ENCODE results near the gene ZNF439.

Gene ZNF439

GRCh38 chr19:11890634-11891033 lies 42.1 kb downstream of the ZNF439 start:
- Histone ChIP-seq H3K9ac (ENCODE audit: low read depth, low read length, poor library complexity, severe bottlenecking) (no peak overlapping the region), H3K79me2 (ENCODE audit: insufficient read depth, low read length) (peaks cover 8% of the 10 kb centered on the region), H3K4me2 (ENCODE audit: low read depth, low read length, poor library complexity, severe bottlenecking) (no peak overlapping the region)

GRCh38 chr19:11894851-11895250 lies 46.3 kb downstream of the ZNF439 start:
- no peaks in the 10 kb centered on the region for H3F3A ChIP-seq (ENCODE audit: low read depth)
- H3K4me2 ChIP-seq (ENCODE audit: low read depth, low read length, poor library complexity, severe bottlenecking) = no peak overlapping the region
- H3K9me3 ChIP-seq (ENCODE audit: insufficient read depth, low read depth, low read length) = no peaks in the 10 kb centered on the region
- H2AFZ ChIP-seq (ENCODE audit: low read length) = no peak overlapping the region
- no peaks in the 10 kb centered on the region for H3K79me2 ChIP-seq (ENCODE audit: insufficient read depth, low read length)
- H3K4me1 ChIP-seq (ENCODE audit: insufficient read depth, low read length, poor library complexity, severe bottlenecking) = no peaks in the 10 kb centered on the region
- no peaks in the 10 kb centered on the region for H3K27me3 ChIP-seq (ENCODE audit: insufficient read depth, low read length, poor library complexity, severe bottlenecking)
- H3K9me2 ChIP-seq (replicated peaks; ENCODE audit: low read depth, low read length) = no peaks in the 10 kb centered on the region
- H3K4me3 ChIP-seq (ENCODE audit: low read length, poor library complexity, severe bottlenecking) = no peak overlapping the region
- no peaks in the 10 kb centered on the region for H3K36me3 ChIP-seq (ENCODE audit: insufficient read depth, low read length)
- H4K20me1 ChIP-seq (ENCODE audit: insufficient read depth, low read length, poor library complexity, severe bottlenecking) = no peaks in the 10 kb centered on the region
- TF ChIP-seq EZH2phosphoT487 (IDR thresholded peaks at IDR 0.05; ENCODE audit: borderline replicate concordance) (no peak), CTCF (conservative IDR thresholded peaks at IDR 0.05; ENCODE audit: low read length) (no peak)
- no peak overlapping the region for H3K9ac ChIP-seq (ENCODE audit: low read depth, low read length, poor library complexity, severe bottlenecking)

More at GRCh38 chr19:11890634-11891033, 42.1 kb downstream of the ZNF439 start:
- Histone ChIP-seq H4K20me1 (ENCODE audit: insufficient read depth, low read length, poor library complexity, severe bottlenecking) (no peaks in the 10 kb centered on the region), H3K9me2 (replicated peaks; ENCODE audit: low read depth, low read length) (no peaks in the 10 kb centered on the region), H3K4me3 (ENCODE audit: low read length, poor library complexity, severe bottlenecking) (no peak overlapping the region), H3F3A (ENCODE audit: low read depth) (no peaks in the 10 kb centered on the region), H3K9me3 (ENCODE audit: insufficient read depth, low read depth, low read length) (no peaks in the 10 kb centered on the region), H3K4me1 (ENCODE audit: insufficient read depth, low read length, poor library complexity, severe bottlenecking) (peaks cover 12% of the 10 kb centered on the region), H2AFZ (ENCODE audit: low read length) (no peak overlapping the region), H3K36me3 (ENCODE audit: insufficient read depth, low read length) (no peaks in the 10 kb centered on the region), H3K27me3 (ENCODE audit: insufficient read depth, low read length, poor library complexity, severe bottlenecking) (no peaks in the 10 kb centered on the region)
- TF ChIP-seq CTCF (conservative IDR thresholded peaks at IDR 0.05; ENCODE audit: low read length) (no peak), EZH2phosphoT487 (IDR thresholded peaks at IDR 0.05; ENCODE audit: borderline replicate concordance) (no peak)

- H4K20me1 ChIP-seq (ENCODE audit: insufficient read depth, low read length, poor library complexity, severe bottlenecking) = no peaks in the 10 kb centered on the region
- H3K4me1 ChIP-seq (ENCODE audit: insufficient read depth, low read length, poor library complexity, severe bottlenecking) = no peaks in the 10 kb centered on the region
- H3K9me2 ChIP-seq (replicated peaks; ENCODE audit: low read depth, low read length) = no peaks in the 10 kb centered on the region
- H3K9me3 ChIP-seq (ENCODE audit: insufficient read depth, low read depth, low read length) = peaks cover 23% of the 10 kb centered on the region; the same call in 1 of the 2 replicates
- no peak overlapping the region for H3K4me2 ChIP-seq (ENCODE audit: low read depth, low read length, poor library complexity, severe bottlenecking)
- no peaks in the 10 kb centered on the region for H3F3A ChIP-seq (ENCODE audit: low read depth)
- no peak overlapping the region for H3K4me3 ChIP-seq (ENCODE audit: low read length, poor library complexity, severe bottlenecking)
- no peaks in the 10 kb centered on the region for H3K79me2 ChIP-seq (ENCODE audit: insufficient read depth, low read length)
- TF ChIP-seq CTCF (conservative IDR thresholded peaks at IDR 0.05; ENCODE audit: low read length) = no peak
- no peak overlapping the region for H3K9ac ChIP-seq (ENCODE audit: low read depth, low read length, poor library complexity, severe bottlenecking)
- H3K36me3 ChIP-seq (ENCODE audit: insufficient read depth, low read length) = peaks cover 24% of the 10 kb centered on the region; the same call in 1 of the 2 replicates
- H2AFZ ChIP-seq (ENCODE audit: low read length) = no peak overlapping the region
- H3K27me3 ChIP-seq (ENCODE audit: insufficient read depth, low read length, poor library complexity, severe bottlenecking) = no peaks in the 10 kb centered on the region
Measured at GRCh38 chr19:11902228-11902627, 53.7 kb downstream of the ZNF439 start.

Measured in Loucy (cell line).